ENCODE measurements around the gene FYN.

Gene FYN

DNA sequence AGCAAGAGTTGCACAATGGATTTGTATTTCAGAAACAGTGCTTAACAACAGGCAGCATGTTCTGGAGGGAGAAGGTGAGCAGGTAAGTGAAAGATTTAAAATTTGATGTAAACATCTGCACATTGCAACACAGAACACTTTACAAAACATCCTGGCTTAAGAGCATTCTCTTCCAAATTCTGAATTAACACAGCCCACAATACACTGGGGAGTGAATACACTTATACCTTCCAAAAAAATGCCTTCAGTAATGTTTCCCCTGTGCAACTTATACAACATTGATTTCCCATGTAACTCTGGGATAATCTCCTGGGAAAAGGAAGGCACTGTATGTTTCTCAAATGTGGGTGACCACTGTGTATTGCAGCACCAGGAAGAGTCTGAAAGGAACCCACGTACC lies 127.6 kb downstream of the FYN start:
- H3K4me1 Mint-ChIP-seq, result peaks cover 71% of the 10 kb centered on the region
- no peaks in the 10 kb centered on the region for H3K27me3 Mint-ChIP-seq
- no peaks in the 10 kb centered on the region for H3K9me3 Mint-ChIP-seq
- no peak overlapping the region for H3K27ac Mint-ChIP-seq
- H3K4me3 Mint-ChIP-seq, result no peak overlapping the region
- CTCF ChIA-PET, result no interaction called here
- no peak for DNase-seq
- peaks cover 64% of the 10 kb centered on the region for H3K36me3 Mint-ChIP-seq

DNA sequence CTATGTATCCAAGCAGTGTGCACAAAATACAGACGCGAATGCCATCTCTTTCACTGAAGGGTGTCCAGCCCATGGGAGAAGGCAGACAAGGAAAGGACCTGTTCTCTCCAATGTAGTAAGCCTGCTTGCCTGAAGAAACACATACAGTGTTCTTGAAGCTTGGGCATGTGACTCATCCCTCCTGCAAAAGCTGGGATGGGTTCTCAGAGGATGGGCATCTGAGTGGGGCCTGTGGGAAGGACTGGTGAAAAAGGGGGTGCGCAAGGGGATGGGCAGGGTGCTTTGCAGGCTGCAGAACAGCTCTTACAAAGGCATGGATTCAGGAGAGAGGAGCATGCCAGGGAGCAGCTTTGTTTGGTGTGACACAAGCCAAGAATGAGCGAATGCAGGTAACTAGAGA lies 128.1 kb downstream of the FYN start:
- H3K9me3 Mint-ChIP-seq, result no peaks in the 10 kb centered on the region
- H3K27ac Mint-ChIP-seq, result no peak overlapping the region
- peaks cover 71% of the 10 kb centered on the region for H3K4me1 Mint-ChIP-seq
- peaks cover 64% of the 10 kb centered on the region for H3K36me3 Mint-ChIP-seq
- DNase-seq, result no peak
- H3K4me3 Mint-ChIP-seq, result no peak overlapping the region
- CTCF ChIA-PET, result no interaction called here
- no peaks in the 10 kb centered on the region for H3K27me3 Mint-ChIP-seq

DNA sequence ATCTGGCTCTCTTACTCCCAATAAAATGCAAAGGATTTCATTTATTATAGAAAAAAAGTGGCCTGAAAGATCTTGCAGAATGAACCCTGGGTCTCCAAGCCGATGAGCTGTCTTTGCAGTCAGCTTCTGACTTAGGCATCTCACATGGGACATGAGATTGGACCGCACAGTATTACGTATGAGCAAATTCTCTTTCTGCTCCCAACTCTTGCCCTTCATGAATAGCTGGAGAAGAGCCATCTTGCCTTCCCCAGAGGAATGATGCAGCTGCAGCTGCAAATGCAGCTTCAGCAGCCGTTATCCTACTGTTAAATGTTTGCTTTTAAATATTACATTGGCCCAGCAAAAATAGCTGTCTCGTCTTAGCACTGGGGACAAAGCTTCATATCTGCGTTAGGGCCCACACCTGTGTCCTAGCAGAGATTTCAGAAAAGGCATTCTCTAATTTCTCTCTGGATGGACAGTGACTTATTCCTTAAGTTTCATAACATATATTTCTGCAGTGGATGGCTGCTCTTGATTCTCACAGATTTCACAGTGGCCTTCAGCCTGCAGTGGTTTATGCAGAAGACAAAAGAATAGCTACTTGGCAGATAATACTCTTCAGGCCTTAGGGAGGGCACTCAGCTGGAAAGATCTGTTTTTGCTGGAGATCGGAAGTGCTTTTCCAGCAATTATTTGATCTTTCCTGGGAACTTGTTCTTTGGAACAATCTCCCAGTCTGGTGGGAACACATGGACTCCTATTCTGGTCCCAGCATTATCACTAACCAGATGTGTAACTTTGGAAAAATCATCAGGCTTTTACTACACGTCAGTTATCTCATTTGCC lies 129.2 kb downstream of the FYN start:
- DNase-seq, result no peak
- CTCF ChIA-PET, result interaction anchor here (0.6 to 1.3 kb wide), 5 partner anchors 9 to 1566 kb away, joined by 3 to 4 read pairs (median 3); no protein-coding TSS in a partner anchor
- Mint-ChIP-seq H3K27ac (no peak overlapping the region), H3K36me3 (peaks cover 65% of the 10 kb centered on the region), H3K9me3 (no peaks in the 10 kb centered on the region), H3K4me1 (peaks cover 69% of the 10 kb centered on the region), H3K27me3 (no peaks in the 10 kb centered on the region), H3K4me3 (no peak overlapping the region)

GRCh38 chr6:111743360-111743759 lies 129.9 kb downstream of the FYN start:
- Mint-ChIP-seq H3K27ac (no peak overlapping the region), H3K4me3 (no peak overlapping the region), H3K9me3 (no peaks in the 10 kb centered on the region), H3K27me3 (no peaks in the 10 kb centered on the region), H3K4me1 (peaks cover 70% of the 10 kb centered on the region), H3K36me3 (peaks cover 66% of the 10 kb centered on the region)
- no peak for DNase-seq
- CTCF ChIA-PET, result interaction anchor here (0.6 to 1.3 kb wide), 4 partner anchors 9 to 61 kb away, joined by 3 to 4 read pairs (median 3); no protein-coding TSS in a partner anchor

DNA sequence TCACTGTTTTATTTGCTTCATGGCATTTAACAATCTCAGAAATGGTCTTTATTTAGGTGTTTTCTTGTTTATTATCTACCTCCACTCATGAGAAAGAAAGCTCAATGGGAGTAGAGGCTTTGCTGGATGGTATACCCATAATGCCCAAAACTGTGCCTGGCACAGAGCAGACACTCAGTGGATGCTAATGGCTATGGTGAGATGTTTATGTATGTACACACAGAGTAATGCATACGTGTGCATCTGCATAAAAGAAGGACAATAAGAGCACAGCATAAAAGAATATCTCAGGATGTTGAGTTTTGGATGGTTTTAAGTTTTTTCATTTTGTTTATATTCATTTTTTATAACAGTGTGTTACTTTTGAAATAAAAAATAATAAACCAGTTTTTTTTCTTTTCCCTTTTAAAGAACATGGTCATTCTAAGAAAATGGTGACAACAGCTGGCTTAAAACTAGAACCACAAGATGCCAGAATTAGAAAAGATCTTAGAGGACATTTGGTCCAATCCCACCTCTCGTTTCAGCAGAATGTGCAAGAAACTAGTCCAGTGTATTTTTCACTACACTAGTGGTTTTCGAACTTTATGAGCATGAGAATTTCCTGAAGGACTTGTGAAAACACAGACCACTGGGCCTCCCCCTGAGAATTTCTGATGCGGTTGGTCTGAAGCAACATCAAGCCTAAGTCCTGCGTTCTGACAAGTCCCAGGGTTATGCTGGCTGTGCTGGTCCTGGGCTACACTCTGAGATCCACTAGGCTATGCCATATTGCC lies 131.9 kb downstream of the FYN start:
- CTCF ChIA-PET, result no interaction called here
- Mint-ChIP-seq H3K27me3 (no peaks in the 10 kb centered on the region), H3K36me3 (peaks cover 65% of the 10 kb centered on the region), H3K4me1 (peaks cover 71% of the 10 kb centered on the region), H3K9me3 (no peaks in the 10 kb centered on the region), H3K27ac (peak overlapping the region; percentile 1), H3K4me3 (no peak overlapping the region)
- DNase-seq, result no peak

DNA sequence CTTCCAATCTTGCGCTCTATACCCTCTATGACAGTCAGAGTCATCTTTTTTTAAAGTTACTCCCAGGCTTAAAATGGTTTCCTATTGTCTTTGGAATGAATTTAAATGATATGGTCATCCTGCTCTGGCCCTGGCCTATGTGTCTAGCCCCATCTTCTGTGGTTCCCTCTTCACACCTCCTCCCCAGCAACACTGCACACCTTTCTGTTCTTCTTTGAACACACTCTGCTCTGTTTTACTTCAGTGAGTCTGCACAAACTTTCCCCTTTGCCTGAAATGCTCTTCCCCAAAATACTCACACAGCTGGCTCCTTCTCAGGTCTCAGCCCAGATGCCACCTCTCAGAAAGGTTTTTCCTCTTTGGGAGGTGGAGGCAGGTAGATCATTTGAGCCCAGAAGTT lies 132.7 kb downstream of the FYN start:
- Mint-ChIP-seq H3K27me3 (no peaks in the 10 kb centered on the region), H3K9me3 (no peaks in the 10 kb centered on the region), H3K27ac (no peak overlapping the region), H3K4me3 (no peak overlapping the region), H3K36me3 (peaks cover 70% of the 10 kb centered on the region), H3K4me1 (peaks cover 70% of the 10 kb centered on the region)
- CTCF ChIA-PET, result no interaction called here
- DNase-seq, result no peak

GRCh38 chr6:111739257-111739696 lies 134.0 kb downstream of the FYN start:
- no peak overlapping the region for H3K27ac Mint-ChIP-seq
- CTCF ChIA-PET, result no interaction called here
- H3K9me3 Mint-ChIP-seq, result peaks cover 3% of the 10 kb centered on the region
- no peak for DNase-seq
- no peaks in the 10 kb centered on the region for H3K27me3 Mint-ChIP-seq
- no peak overlapping the region for H3K4me3 Mint-ChIP-seq
- peaks cover 75% of the 10 kb centered on the region for H3K4me1 Mint-ChIP-seq
- peaks cover 72% of the 10 kb centered on the region for H3K36me3 Mint-ChIP-seq

DNA sequence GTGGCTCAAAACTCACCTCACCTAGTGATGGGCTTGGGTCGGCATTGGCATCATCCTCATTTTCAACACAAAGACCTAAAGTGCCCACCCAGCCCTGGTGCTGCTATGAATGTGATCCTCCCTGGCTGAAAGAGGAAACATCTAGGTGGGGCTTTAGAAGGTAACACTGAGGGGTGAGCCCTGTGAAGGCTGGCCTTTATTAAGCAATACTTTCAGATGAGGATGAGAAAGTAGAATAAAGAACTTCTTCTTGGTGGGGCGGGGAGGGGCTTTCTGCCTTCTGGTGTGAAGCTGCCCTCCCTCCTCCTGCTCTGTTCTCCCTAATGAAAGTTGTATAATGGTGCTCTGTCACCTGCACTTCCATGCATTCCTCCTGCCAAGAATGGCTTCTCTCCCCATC lies 134.6 kb downstream of the FYN start:
- Mint-ChIP-seq H3K27ac (no peak overlapping the region), H3K4me1 (peaks cover 75% of the 10 kb centered on the region), H3K36me3 (peaks cover 73% of the 10 kb centered on the region), H3K9me3 (peaks cover 3% of the 10 kb centered on the region), H3K27me3 (no peaks in the 10 kb centered on the region), H3K4me3 (no peak overlapping the region)
- DNase-seq, result no peak
- CTCF ChIA-PET, result no interaction called here

DNA sequence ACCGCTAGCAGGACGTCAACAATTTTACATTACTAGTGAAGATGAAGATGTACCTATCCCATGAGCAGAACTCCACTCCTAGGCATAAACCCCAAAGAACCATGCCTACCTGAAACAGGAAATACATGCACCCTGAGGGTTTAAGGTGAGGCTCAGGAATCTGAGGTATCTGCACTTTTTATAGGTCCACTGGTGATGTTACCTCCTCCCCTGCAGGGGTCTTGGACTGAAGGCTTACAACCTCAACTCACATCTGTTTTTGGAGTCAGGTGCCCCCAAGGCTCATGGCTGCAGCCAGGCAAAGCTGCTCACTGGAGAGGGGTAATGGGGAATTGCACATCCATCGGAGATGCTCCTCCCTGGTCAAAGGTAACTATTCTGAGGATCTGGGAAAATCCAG lies 135.1 kb downstream of the FYN start:
- no peaks in the 10 kb centered on the region for H3K27me3 Mint-ChIP-seq
- CTCF ChIA-PET, result interaction anchor here (0.5 to 2.0 kb wide), 3 partner anchors 12 to 52 kb away, joined by 3 to 8 read pairs (median 4); no protein-coding TSS in a partner anchor
- peaks cover 74% of the 10 kb centered on the region for H3K4me1 Mint-ChIP-seq
- no peak overlapping the region for H3K4me3 Mint-ChIP-seq
- H3K9me3 Mint-ChIP-seq, result peaks cover 5% of the 10 kb centered on the region
- peaks cover 72% of the 10 kb centered on the region for H3K36me3 Mint-ChIP-seq
- DNase-seq, result no peak
- no peak overlapping the region for H3K27ac Mint-ChIP-seq

GRCh38 chr6:111737065-111737521 lies 136.2 kb downstream of the FYN start:
- no peak for DNase-seq
- Mint-ChIP-seq H3K36me3 (peaks cover 76% of the 10 kb centered on the region), H3K4me1 (peaks cover 72% of the 10 kb centered on the region), H3K9me3 (peaks cover 10% of the 10 kb centered on the region), H3K4me3 (no peak overlapping the region), H3K27me3 (no peaks in the 10 kb centered on the region), H3K27ac (peak overlapping the region; percentile 39)
- CTCF ChIA-PET, result interaction anchor here (1.0 to 2.0 kb wide), 2 partner anchors 11 to 20 kb away, joined by 4 to 8 read pairs; no protein-coding TSS in a partner anchor

DNA sequence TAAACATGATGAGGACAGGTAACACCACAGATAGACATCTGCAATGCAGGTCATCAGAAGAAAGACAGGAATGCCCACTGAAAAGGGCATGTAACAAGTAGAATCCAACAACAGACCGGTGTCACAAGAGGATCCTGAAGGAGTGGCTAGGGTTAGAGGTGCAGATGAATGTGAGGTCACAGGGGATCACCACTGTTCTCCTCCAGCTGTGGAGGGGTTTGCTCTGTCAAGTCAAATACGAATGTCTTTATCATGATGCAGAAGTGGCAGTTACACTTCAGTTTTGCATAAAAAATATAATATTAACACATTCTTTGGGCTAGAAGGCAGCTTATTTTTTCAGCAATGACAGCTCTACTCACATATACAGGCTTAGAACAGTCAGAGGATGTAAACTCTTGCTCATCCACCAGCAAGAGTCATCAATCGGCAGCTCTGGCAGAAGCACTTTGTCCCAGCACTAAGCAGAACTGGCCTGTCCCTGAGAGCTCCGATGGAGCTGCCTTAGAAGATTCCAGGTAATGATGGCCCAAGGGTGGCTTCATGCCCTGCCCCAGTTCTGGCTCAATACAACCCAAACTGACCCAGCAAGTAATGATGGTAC lies 137.1 kb downstream of the FYN start:
- no peak overlapping the region for H3K4me3 Mint-ChIP-seq
- H3K27me3 Mint-ChIP-seq, result no peaks in the 10 kb centered on the region
- peaks cover 12% of the 10 kb centered on the region for H3K9me3 Mint-ChIP-seq
- DNase-seq, result no peak
- CTCF ChIA-PET, result interaction anchor here (2.0 to 2.1 kb wide), 2 partner anchors 10 to 14 kb away, joined by 8 to 9 read pairs; no protein-coding TSS in a partner anchor
- peaks cover 78% of the 10 kb centered on the region for H3K36me3 Mint-ChIP-seq
- peak overlapping the region; percentile 47 for H3K27ac Mint-ChIP-seq
- peaks cover 68% of the 10 kb centered on the region for H3K4me1 Mint-ChIP-seq

- Mint-ChIP-seq H3K9me3 (peaks cover 12% of the 10 kb centered on the region), H3K4me1 (peaks cover 63% of the 10 kb centered on the region), H3K27ac (no peak overlapping the region), H3K27me3 (no peaks in the 10 kb centered on the region), H3K4me3 (no peak overlapping the region), H3K36me3 (peaks cover 73% of the 10 kb centered on the region)
- no peak for DNase-seq
- CTCF ChIA-PET, result interaction anchor here (1.3 to 2.1 kb wide), 2 partner anchors 9 to 12 kb away, joined by 4 to 9 read pairs; no protein-coding TSS in a partner anchor
Measured at GRCh38 chr6:111734068-111735061, 138.9 kb downstream of the FYN start.

DNA sequence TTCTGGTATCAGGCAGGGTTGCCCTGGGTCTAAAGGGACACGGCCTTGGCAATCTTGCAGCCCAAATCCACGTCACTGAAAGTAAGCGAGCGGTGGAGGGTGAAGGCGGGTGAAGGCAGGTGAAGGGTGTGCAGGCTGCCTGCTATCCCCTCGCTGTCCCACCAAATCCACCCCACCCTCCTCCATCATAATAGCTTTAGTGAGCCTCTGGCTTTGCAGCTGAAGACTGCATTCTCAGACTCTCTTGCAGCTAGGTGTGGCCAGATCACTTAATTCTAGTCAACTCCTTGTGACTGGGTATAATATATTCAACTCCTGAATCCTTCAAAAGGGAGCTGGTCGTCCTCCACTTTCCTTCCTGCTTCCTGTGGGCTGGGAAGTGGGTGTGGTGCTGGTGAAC lies 140.9 kb downstream of the FYN start:
- CTCF ChIA-PET, result interaction anchor here (1.0 kb wide), 1 partner anchor 312 kb away, joined by 3 read pairs; no protein-coding TSS in a partner anchor
- DNase-seq, result no peak
- peaks cover 12% of the 10 kb centered on the region for H3K9me3 Mint-ChIP-seq
- no peaks in the 10 kb centered on the region for H3K27me3 Mint-ChIP-seq
- H3K4me1 Mint-ChIP-seq, result peaks cover 48% of the 10 kb centered on the region
- H3K4me3 Mint-ChIP-seq, result no peak overlapping the region
- H3K36me3 Mint-ChIP-seq, result peaks cover 74% of the 10 kb centered on the region
- no peak overlapping the region for H3K27ac Mint-ChIP-seq
